Measurements from ENCODE around the gene IL9R.
"Not testable (repeated sequence)": the region's sequence is repeated elsewhere in the genome, so short reads cannot be mapped to it uniquely, and the experiment has no call there.

Gene IL9R

GRCh38 chrX:156024949-156025492 is 27.5 kb downstream of the IL9R start:
- not testable (repeated sequence) for H2BK15ac ChIP-seq (replicated peaks; ENCODE audit: low read depth); H3K79me2 ChIP-seq (ENCODE audit: control insufficient read depth, insufficient read depth, low read length); H2BK5ac ChIP-seq (ENCODE audit: low read length); H3K36me3 ChIP-seq (ENCODE audit: control insufficient read depth, insufficient read depth, low read length); H2BK120ac ChIP-seq (ENCODE audit: low read depth, low read length); H3K27me3 ChIP-seq (ENCODE audit: insufficient read depth, low read length, poor library complexity); H3K4ac ChIP-seq (ENCODE audit: low read depth, low read length); H2AK5ac ChIP-seq (ENCODE audit: low read length); H4K8ac ChIP-seq (ENCODE audit: low read depth, low read length); H3K4me1 ChIP-seq (ENCODE audit: control insufficient read depth, low read depth, low read length); H3K9ac ChIP-seq (ENCODE audit: low read length); DNase-seq; H3K4me3 ChIP-seq (ENCODE audit: low read length); H3K27ac ChIP-seq (ENCODE audit: low read depth, low read length); H3K56ac ChIP-seq (ENCODE audit: low read length); H3K23ac ChIP-seq (ENCODE audit: low read length); H3K79me1 ChIP-seq (ENCODE audit: low read length); H4K5ac ChIP-seq (ENCODE audit: low read length); H3K18ac ChIP-seq (ENCODE audit: low read length); H3K4me2 ChIP-seq (ENCODE audit: low read length)
- WGBS (ENCODE audit: extremely low coverage, insufficient coverage, low lambda C conversion rate), result no CpG with 5 or more reads among the region's 17 CpGs

DNA sequence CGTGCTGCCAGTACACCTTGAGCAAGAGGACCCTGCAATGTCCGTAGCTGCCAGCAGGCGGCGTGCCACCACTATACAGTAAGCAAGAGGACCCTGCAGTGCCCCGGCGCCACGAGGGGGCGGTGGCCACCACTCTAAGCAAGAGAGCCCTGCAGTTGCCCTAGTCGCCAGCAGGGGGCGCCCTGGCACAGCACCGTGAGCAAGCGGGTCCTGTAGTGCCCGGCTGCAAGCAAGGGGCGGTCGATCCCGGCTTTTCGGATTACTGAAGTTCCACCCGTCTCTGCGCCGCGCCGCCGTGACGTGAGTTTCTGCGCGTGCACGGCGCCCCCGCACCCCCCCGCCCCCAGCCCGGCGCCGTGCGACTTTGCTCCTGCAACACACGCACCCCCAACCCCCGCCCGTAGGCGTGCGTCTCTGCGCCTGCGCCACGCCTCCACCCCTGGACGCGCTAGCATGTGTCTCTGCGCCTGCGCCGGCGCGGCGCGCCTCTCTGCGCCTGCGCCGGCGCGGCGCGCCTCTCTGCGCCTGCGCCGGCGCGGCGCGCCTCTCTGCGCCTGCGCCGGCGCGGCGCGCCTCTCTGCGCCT is 31.2 kb downstream of the IL9R start:
- H3K4ac ChIP-seq (ENCODE audit: low read depth, low read length); H3K36me3 ChIP-seq (ENCODE audit: control insufficient read depth, insufficient read depth, low read length); H4K5ac ChIP-seq (ENCODE audit: low read length); H3K56ac ChIP-seq (ENCODE audit: low read length); DNase-seq; H3K79me2 ChIP-seq (ENCODE audit: control insufficient read depth, insufficient read depth, low read length); H3K4me3 ChIP-seq (ENCODE audit: low read length); H3K9ac ChIP-seq (ENCODE audit: low read length); H4K8ac ChIP-seq (ENCODE audit: low read depth, low read length); H2BK5ac ChIP-seq (ENCODE audit: low read length); H3K27ac ChIP-seq (ENCODE audit: low read depth, low read length); H3K4me2 ChIP-seq (ENCODE audit: low read length); H2BK15ac ChIP-seq (replicated peaks; ENCODE audit: low read depth); H3K27me3 ChIP-seq (ENCODE audit: insufficient read depth, low read length, poor library complexity); H3K79me1 ChIP-seq (ENCODE audit: low read length); H2BK120ac ChIP-seq (ENCODE audit: low read depth, low read length); H3K18ac ChIP-seq (ENCODE audit: low read length); H3K4me1 ChIP-seq (ENCODE audit: control insufficient read depth, low read depth, low read length); H2AK5ac ChIP-seq (ENCODE audit: low read length); H3K23ac ChIP-seq (ENCODE audit: low read length): not testable (repeated sequence)
- no CpG with 5 or more reads among the region's 73 CpGs for WGBS (ENCODE audit: extremely low coverage, insufficient coverage, low lambda C conversion rate)

- H3K27ac ChIP-seq (ENCODE audit: low read depth, low read length); H2BK120ac ChIP-seq (ENCODE audit: low read depth, low read length); H4K8ac ChIP-seq (ENCODE audit: low read depth, low read length); H3K18ac ChIP-seq (ENCODE audit: low read length); H3K4me2 ChIP-seq (ENCODE audit: low read length); H3K4ac ChIP-seq (ENCODE audit: low read depth, low read length); H3K79me1 ChIP-seq (ENCODE audit: low read length); H4K5ac ChIP-seq (ENCODE audit: low read length); H3K56ac ChIP-seq (ENCODE audit: low read length); H3K4me3 ChIP-seq (ENCODE audit: low read length); H2BK15ac ChIP-seq (replicated peaks; ENCODE audit: low read depth); H2BK5ac ChIP-seq (ENCODE audit: low read length); H2AK5ac ChIP-seq (ENCODE audit: low read length); H3K4me1 ChIP-seq (ENCODE audit: control insufficient read depth, low read depth, low read length); DNase-seq; H3K9ac ChIP-seq (ENCODE audit: low read length); H3K23ac ChIP-seq (ENCODE audit: low read length); H3K79me2 ChIP-seq (ENCODE audit: control insufficient read depth, insufficient read depth, low read length); H3K36me3 ChIP-seq (ENCODE audit: control insufficient read depth, insufficient read depth, low read length); H3K27me3 ChIP-seq (ENCODE audit: insufficient read depth, low read length, poor library complexity): not testable (repeated sequence)
- WGBS (ENCODE audit: extremely low coverage, insufficient coverage, low lambda C conversion rate), result no CpG with 5 or more reads among the region's 46 CpGs
These were observed 31.8 kb downstream of the IL9R start for GRCh38 chrX:156029296-156029695.

DNA sequence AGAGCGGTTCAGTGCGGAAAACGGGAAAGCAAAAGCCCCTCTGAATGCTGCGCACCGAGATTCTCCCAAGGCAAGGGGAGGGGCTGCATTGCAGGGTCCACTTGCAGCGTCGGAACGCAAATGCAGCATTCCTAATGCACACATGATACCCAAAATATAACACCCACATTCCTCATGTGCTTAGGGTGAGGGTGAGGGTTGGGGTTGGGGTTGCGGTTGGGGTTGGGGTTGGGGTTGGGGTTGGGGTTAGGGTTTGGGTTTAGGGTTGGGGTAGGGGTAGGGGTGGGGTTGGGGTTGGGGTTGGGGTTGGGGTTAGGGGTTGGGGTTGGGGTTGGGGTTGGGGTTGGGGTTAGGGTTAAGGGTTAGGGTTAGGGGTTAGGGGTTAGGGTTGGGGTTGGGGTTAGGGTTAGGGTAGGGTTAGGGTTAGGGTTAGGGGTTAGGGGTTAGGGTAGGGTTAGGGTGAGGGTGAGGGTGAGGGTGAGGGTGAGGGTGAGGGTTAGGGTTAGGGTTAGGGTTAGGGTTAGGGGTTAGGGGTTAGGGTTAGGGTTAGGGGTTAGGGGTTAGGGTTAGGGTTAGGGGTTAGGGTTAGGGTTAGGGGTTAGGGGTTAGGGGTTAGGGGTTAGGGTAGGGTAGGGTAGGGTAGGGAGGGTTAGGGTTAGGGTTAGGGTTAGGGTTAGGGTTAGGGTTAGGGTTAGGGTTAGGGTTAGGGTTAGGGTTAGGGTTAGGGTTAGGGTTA is 32.4 kb downstream of the IL9R start:
- H2BK120ac ChIP-seq (ENCODE audit: low read depth, low read length); H3K18ac ChIP-seq (ENCODE audit: low read length); H3K36me3 ChIP-seq (ENCODE audit: control insufficient read depth, insufficient read depth, low read length); H2AK5ac ChIP-seq (ENCODE audit: low read length); H3K27ac ChIP-seq (ENCODE audit: low read depth, low read length); H4K8ac ChIP-seq (ENCODE audit: low read depth, low read length); H4K5ac ChIP-seq (ENCODE audit: low read length); H2BK5ac ChIP-seq (ENCODE audit: low read length); H3K56ac ChIP-seq (ENCODE audit: low read length); H3K4me2 ChIP-seq (ENCODE audit: low read length); H3K4ac ChIP-seq (ENCODE audit: low read depth, low read length); H3K4me1 ChIP-seq (ENCODE audit: control insufficient read depth, low read depth, low read length); H3K79me2 ChIP-seq (ENCODE audit: control insufficient read depth, insufficient read depth, low read length); H2BK15ac ChIP-seq (replicated peaks; ENCODE audit: low read depth); H3K9ac ChIP-seq (ENCODE audit: low read length); H3K23ac ChIP-seq (ENCODE audit: low read length); H3K27me3 ChIP-seq (ENCODE audit: insufficient read depth, low read length, poor library complexity); H3K79me1 ChIP-seq (ENCODE audit: low read length); H3K4me3 ChIP-seq (ENCODE audit: low read length): not testable (repeated sequence)
- DNase-seq, result peak; percentile 16
- no CpG with 5 or more reads among the region's 9 CpGs for WGBS (ENCODE audit: extremely low coverage, insufficient coverage, low lambda C conversion rate)

DNA sequence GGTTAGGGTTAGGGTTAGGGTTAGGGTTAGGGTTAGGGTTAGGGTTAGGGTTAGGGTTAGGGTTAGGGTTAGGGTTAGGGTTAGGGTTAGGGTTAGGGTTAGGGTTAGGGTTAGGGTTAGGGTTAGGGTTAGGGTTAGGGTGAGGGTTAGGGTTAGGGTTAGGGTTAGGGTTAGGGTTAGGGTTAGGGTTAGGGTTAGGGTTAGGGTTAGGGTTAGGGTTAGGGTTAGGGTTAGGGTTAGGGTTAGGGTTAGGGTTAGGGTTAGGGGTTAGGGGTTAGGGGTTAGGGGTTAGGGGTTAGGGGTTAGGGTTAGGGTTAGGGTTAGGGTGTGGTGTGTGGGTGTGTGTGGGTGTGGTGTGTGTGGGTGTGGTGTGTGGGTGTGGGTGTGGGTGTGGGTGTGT is 33.0 kb downstream of the IL9R start:
- H4K8ac ChIP-seq (ENCODE audit: low read depth, low read length); DNase-seq: not testable (repeated sequence)

More for the DNA sequence above, 33.0 kb downstream of the IL9R start:
- not testable (repeated sequence) for H3K27ac ChIP-seq (ENCODE audit: low read depth, low read length); H3K23ac ChIP-seq (ENCODE audit: low read length); H3K79me1 ChIP-seq (ENCODE audit: low read length); H2BK15ac ChIP-seq (replicated peaks; ENCODE audit: low read depth); H3K4me2 ChIP-seq (ENCODE audit: low read length); H2BK5ac ChIP-seq (ENCODE audit: low read length); H3K4ac ChIP-seq (ENCODE audit: low read depth, low read length); H3K36me3 ChIP-seq (ENCODE audit: control insufficient read depth, insufficient read depth, low read length); H3K4me1 ChIP-seq (ENCODE audit: control insufficient read depth, low read depth, low read length); H3K18ac ChIP-seq (ENCODE audit: low read length); H3K79me2 ChIP-seq (ENCODE audit: control insufficient read depth, insufficient read depth, low read length); H2BK120ac ChIP-seq (ENCODE audit: low read depth, low read length); H4K5ac ChIP-seq (ENCODE audit: low read length); H2AK5ac ChIP-seq (ENCODE audit: low read length); H3K27me3 ChIP-seq (ENCODE audit: insufficient read depth, low read length, poor library complexity); H3K4me3 ChIP-seq (ENCODE audit: low read length); H3K56ac ChIP-seq (ENCODE audit: low read length); H3K9ac ChIP-seq (ENCODE audit: low read length)

All from mesendoderm (in vitro differentiated cells).